Chondrocyte (in vitro differentiated cells): ENCODE results near the gene ZFHX3. TPM values are rescaled to one million over a fixed set of nuclear protein-coding genes. Genes with fewer than 3 reads are reported as not detected.

Source experiments
- DNase-seq: peaks from one replicate; pipeline ENCODE4 v3.0.0; 2021; ENCODE audit warnings: mixed read lengths, low spot score
- H3K27ac Mint-ChIP-seq: one replicate; pipeline ENCODE4 v1.8.0; 2021; ENCODE audit warnings: mild to moderate bottlenecking, moderate library complexity, mixed read lengths; ENCODE audit not compliant: unreplicated experiment
- H3K27me3 Mint-ChIP-seq: 2 replicates; pipeline ENCODE4 v1.8.0; 2021; ENCODE audit warnings: low read depth, mixed read lengths
- H3K36me3 Mint-ChIP-seq: 2 replicates; pipeline ENCODE4 v1.8.0; 2021; ENCODE audit warnings: low read depth, mixed read lengths
- H3K4me1 Mint-ChIP-seq: 2 replicates; pipeline ENCODE4 v1.8.0; 2021; ENCODE audit warnings: low read depth, mild to moderate bottlenecking, mixed read lengths
- H3K4me3 Mint-ChIP-seq: one replicate; pipeline ENCODE4 v1.8.0; 2021; ENCODE audit warnings: mild to moderate bottlenecking, moderate library complexity, mixed read lengths; ENCODE audit not compliant: unreplicated experiment
- H3K9me3 Mint-ChIP-seq: 2 replicates; pipeline ENCODE4 v1.8.0; 2021; ENCODE audit warnings: low read depth, mixed read lengths
- total RNA-seq: library from RNA; stranded (reverse); gene quantifications from 3 replicates; pipeline ENCODE4 v1.2.1, GENCODE V29; 2021
- TF ChIP-seq, protein P1 (sequence below): fragments of 200-600 bp; sonication (generic); IDR thresholded peaks from 2 replicates; pipeline ENCODE4 v1.5.0; 2021; ENCODE audit warnings: antibody characterized with exemption, mild to moderate bottlenecking, moderate library complexity

ZFHX3 gene
- total RNA-seq, 1 donor from 2014 or later, result 86.8 TPM

GRCh38 chr16:72769876-72770275 is 278.1 kb downstream of the ZFHX3 start:
- Mint-ChIP-seq H3K36me3 (peaks cover 5% of the 10 kb centered on the region), H3K4me3 (no peak overlapping the region), H3K9me3 (peaks cover 17% of the 10 kb centered on the region), H3K27me3 (no peaks in the 10 kb centered on the region), H3K27ac (no peak overlapping the region), H3K4me1 (no peaks in the 10 kb centered on the region)
- TF ChIP-seq, protein P1, sequence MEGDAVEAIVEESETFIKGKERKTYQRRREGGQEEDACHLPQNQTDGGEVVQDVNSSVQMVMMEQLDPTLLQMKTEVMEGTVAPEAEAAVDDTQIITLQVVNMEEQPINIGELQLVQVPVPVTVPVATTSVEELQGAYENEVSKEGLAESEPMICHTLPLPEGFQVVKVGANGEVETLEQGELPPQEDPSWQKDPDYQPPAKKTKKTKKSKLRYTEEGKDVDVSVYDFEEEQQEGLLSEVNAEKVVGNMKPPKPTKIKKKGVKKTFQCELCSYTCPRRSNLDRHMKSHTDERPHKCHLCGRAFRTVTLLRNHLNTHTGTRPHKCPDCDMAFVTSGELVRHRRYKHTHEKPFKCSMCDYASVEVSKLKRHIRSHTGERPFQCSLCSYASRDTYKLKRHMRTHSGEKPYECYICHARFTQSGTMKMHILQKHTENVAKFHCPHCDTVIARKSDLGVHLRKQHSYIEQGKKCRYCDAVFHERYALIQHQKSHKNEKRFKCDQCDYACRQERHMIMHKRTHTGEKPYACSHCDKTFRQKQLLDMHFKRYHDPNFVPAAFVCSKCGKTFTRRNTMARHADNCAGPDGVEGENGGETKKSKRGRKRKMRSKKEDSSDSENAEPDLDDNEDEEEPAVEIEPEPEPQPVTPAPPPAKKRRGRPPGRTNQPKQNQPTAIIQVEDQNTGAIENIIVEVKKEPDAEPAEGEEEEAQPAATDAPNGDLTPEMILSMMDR, result no peak
- no peak for DNase-seq

- Mint-ChIP-seq H3K4me1 (peaks cover 8% of the 10 kb centered on the region), H3K27me3 (no peaks in the 10 kb centered on the region), H3K4me3 (no peak overlapping the region), H3K36me3 (peaks cover 5% of the 10 kb centered on the region), H3K9me3 (peaks cover 17% of the 10 kb centered on the region), H3K27ac (no peak overlapping the region)
- TF ChIP-seq, protein P1, result no peak
- no peak for DNase-seq
Observed at GRCh38 chr16:72768591-72768990, 279.3 kb downstream of the ZFHX3 start.

GRCh38 chr16:72766506-72766905 is 281.4 kb downstream of the ZFHX3 start:
- Mint-ChIP-seq H3K36me3 (peaks cover 3% of the 10 kb centered on the region), H3K9me3 (peaks cover 11% of the 10 kb centered on the region), H3K4me3 (no peak overlapping the region), H3K27ac (no peak overlapping the region), H3K4me1 (peaks cover 8% of the 10 kb centered on the region), H3K27me3 (no peaks in the 10 kb centered on the region)
- TF ChIP-seq, protein P1, result no peak
- no peak for DNase-seq

DNA sequence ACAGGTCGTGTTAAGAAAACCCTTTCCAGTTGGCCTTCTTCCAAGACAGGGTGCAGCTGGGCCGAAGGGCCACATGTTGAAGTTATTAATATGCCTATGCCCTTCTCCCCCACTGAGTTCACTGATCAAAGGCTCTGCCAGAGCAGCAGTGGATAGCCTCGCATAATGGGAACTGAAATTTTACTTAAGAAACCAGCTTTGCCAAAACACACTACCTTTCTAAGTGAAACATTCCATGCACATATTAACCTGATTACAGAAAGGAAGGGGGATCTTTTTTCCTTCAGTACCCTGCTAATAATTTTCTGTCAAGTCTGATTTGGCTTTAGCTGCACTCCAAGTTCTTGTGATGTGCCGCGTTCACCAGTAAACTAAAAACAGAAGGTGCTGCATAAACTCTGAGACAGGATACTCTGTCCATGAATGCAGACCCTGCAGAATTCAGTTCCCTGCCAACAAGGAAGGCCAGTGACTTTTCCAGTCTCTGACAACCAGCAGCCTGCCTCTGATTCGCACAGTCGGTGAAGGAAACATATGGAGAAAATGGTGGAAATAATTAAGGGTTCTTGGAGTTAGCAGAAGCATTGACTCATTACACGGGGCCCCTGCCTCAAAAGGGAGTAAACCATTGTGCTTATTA is 283.8 kb downstream of the ZFHX3 start:
- TF ChIP-seq, protein P1, result no peak
- H3K9me3 Mint-ChIP-seq, result peaks cover 5% of the 10 kb centered on the region
- no peak for DNase-seq
- H3K27ac Mint-ChIP-seq, result no peak overlapping the region
- no peaks in the 10 kb centered on the region for H3K27me3 Mint-ChIP-seq
- peaks cover 8% of the 10 kb centered on the region for H3K4me1 Mint-ChIP-seq
- peaks cover 2% of the 10 kb centered on the region for H3K36me3 Mint-ChIP-seq
- no peak overlapping the region for H3K4me3 Mint-ChIP-seq

DNA sequence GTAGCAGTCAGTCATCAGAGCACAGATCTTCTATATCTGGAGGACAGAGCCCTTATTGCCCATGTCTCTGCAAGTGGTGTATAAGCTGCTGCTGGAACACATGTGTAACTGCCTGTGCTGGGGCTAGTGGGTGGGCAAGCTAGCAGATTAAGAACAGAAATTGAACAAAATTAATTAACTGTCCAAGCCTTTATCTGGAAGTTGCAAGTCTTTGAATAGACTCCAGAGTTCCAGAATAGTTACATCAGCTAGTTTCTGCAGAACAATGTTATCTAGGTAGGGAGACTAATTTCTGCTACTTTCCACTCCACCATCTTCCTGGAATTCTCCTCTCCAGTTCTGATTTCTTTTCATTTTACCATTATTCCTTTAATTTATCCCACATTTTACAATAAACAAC is 287.3 kb downstream of the ZFHX3 start:
- TF ChIP-seq, protein P1, result no peak
- Mint-ChIP-seq H3K36me3 (peaks cover 7% of the 10 kb centered on the region), H3K4me1 (peaks cover 8% of the 10 kb centered on the region), H3K27ac (no peak overlapping the region), H3K4me3 (no peak overlapping the region), H3K9me3 (peaks cover 25% of the 10 kb centered on the region), H3K27me3 (no peaks in the 10 kb centered on the region)
- DNase-seq, result no peak
